ENCODE data around the gene GRB10. TPM values are rescaled to one million over a fixed set of nuclear protein-coding genes. Genes with fewer than 3 reads are reported as not detected.

The GRB10 gene
- polyA plus RNA-seq, 1 donor from 2014 or later: 78.4 TPM

DNA sequence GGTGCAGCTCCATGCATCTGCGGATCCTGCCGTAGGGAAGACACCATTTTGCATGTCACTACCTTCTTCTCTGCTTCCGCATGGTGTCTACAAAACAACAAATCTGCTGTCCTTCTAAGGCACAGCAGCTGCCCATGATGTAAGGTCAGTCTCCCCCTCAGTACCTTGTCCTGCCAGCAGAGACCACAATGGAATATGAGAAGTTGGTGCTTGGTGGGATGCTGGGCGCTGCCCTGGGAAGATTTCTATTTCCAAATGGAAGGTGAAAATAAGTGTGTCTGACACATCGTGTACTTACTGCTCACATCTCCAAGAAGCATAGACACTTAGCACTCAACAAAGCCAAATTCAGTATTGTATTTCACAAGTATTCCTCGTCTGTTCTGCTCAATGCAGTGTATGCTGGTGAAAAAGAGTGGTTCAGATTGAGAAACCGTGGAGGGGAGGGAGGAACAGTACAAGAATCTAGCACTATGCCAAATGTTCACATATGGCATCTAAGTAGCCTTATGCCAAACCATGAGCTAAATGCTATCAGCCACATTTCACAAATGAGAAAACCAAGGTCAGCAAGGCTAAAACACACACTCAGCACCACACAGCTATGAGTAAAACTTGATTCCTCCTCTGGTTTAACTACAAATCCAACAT lies 95.0 kb downstream of the GRB10 start:
- no peaks in the 10 kb centered on the region for H3K9me2 ChIP-seq (ENCODE audit: insufficient read depth, low read length)
- H3K27ac ChIP-seq (ENCODE audit: low read length): no peak overlapping the region
- no peaks in the 10 kb centered on the region for H4K20me1 ChIP-seq (ENCODE audit: insufficient read depth)
- H3K79me2 ChIP-seq (replicated peaks; ENCODE audit: insufficient read depth, low read length): peaks cover 7% of the 10 kb centered on the region
- peaks cover 4% of the 10 kb centered on the region for H3F3A ChIP-seq (ENCODE audit: insufficient read depth, low read length, poor library complexity, severe bottlenecking)
- TF ChIP-seq, protein P1, sequence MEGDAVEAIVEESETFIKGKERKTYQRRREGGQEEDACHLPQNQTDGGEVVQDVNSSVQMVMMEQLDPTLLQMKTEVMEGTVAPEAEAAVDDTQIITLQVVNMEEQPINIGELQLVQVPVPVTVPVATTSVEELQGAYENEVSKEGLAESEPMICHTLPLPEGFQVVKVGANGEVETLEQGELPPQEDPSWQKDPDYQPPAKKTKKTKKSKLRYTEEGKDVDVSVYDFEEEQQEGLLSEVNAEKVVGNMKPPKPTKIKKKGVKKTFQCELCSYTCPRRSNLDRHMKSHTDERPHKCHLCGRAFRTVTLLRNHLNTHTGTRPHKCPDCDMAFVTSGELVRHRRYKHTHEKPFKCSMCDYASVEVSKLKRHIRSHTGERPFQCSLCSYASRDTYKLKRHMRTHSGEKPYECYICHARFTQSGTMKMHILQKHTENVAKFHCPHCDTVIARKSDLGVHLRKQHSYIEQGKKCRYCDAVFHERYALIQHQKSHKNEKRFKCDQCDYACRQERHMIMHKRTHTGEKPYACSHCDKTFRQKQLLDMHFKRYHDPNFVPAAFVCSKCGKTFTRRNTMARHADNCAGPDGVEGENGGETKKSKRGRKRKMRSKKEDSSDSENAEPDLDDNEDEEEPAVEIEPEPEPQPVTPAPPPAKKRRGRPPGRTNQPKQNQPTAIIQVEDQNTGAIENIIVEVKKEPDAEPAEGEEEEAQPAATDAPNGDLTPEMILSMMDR (IDR thresholded peaks at IDR 0.05; ENCODE audit: poor library complexity, severe bottlenecking): no peak
- TF ChIP-seq EZH2 (IDR thresholded peaks at IDR 0.05; ENCODE audit: borderline replicate concordance, insufficient read depth, low read length, poor library complexity, severe bottlenecking): no peak
- TF ChIP-seq, protein P2, sequence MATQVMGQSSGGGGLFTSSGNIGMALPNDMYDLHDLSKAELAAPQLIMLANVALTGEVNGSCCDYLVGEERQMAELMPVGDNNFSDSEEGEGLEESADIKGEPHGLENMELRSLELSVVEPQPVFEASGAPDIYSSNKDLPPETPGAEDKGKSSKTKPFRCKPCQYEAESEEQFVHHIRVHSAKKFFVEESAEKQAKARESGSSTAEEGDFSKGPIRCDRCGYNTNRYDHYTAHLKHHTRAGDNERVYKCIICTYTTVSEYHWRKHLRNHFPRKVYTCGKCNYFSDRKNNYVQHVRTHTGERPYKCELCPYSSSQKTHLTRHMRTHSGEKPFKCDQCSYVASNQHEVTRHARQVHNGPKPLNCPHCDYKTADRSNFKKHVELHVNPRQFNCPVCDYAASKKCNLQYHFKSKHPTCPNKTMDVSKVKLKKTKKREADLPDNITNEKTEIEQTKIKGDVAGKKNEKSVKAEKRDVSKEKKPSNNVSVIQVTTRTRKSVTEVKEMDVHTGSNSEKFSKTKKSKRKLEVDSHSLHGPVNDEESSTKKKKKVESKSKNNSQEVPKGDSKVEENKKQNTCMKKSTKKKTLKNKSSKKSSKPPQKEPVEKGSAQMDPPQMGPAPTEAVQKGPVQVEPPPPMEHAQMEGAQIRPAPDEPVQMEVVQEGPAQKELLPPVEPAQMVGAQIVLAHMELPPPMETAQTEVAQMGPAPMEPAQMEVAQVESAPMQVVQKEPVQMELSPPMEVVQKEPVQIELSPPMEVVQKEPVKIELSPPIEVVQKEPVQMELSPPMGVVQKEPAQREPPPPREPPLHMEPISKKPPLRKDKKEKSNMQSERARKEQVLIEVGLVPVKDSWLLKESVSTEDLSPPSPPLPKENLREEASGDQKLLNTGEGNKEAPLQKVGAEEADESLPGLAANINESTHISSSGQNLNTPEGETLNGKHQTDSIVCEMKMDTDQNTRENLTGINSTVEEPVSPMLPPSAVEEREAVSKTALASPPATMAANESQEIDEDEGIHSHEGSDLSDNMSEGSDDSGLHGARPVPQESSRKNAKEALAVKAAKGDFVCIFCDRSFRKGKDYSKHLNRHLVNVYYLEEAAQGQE (IDR thresholded peaks at IDR 0.05; ENCODE audit: borderline replicate concordance): no peak
- no peak for TF ChIP-seq TAF1 (IDR thresholded peaks at IDR 0.05; ENCODE audit: low read depth)
- TF ChIP-seq EP300 (conservative IDR thresholded peaks at IDR 0.05; ENCODE audit: poor library complexity, severe bottlenecking): no peak
- no peak for TF ChIP-seq POLR2AphosphoS5 (IDR thresholded peaks at IDR 0.05)
- TF ChIP-seq MXI1 (conservative IDR thresholded peaks at IDR 0.05; ENCODE audit: poor library complexity, severe bottlenecking): no peak
- no peak for TF ChIP-seq SMC3 (conservative IDR thresholded peaks at IDR 0.05; ENCODE audit: poor library complexity)
- no peak overlapping the region for H3K9ac ChIP-seq (ENCODE audit: low read length)
- no peak overlapping the region for H2AFZ ChIP-seq (ENCODE audit: low read depth, low read length)
- H3K4me3 ChIP-seq (ENCODE audit: low read length): no peak overlapping the region
- H3K36me3 ChIP-seq (ENCODE audit: insufficient read depth, low read length): no peaks in the 10 kb centered on the region
- H3K4me2 ChIP-seq (ENCODE audit: low read length): no peak overlapping the region
- no peaks in the 10 kb centered on the region for H3K9me3 ChIP-seq (ENCODE audit: low read length)
- no peaks in the 10 kb centered on the region for H3K27me3 ChIP-seq (ENCODE audit: insufficient read depth, low read depth, low read length)

DNA sequence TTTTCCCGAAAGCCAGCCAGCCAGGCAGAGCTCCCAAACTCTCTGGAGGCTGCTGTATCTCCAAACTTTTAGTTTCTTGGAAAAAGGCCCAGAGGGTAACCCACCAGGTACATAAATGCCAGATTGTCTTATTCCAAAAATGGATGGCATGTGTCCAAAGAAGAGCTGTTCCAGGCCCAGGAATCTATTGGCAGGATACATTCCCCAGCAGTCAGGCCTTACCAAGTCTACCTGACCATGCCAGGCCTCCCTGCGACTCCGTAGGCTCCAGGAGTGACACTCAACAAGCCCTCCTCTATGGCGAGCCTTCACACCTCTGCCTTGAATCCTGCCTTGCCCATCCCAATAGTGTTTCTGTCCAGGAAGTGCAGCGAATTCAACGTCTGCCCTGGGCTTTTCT lies 95.6 kb downstream of the GRB10 start:
- no peaks in the 10 kb centered on the region for H3K9me2 ChIP-seq (ENCODE audit: insufficient read depth, low read length)
- TF ChIP-seq EP300 (conservative IDR thresholded peaks at IDR 0.05; ENCODE audit: poor library complexity, severe bottlenecking) (no peak), SMC3 (conservative IDR thresholded peaks at IDR 0.05; ENCODE audit: poor library complexity) (no peak), TAF1 (IDR thresholded peaks at IDR 0.05; ENCODE audit: low read depth) (no peak), POLR2AphosphoS5 (IDR thresholded peaks at IDR 0.05) (no peak), RAD21 (conservative IDR thresholded peaks at IDR 0.05) (no peak), MXI1 (conservative IDR thresholded peaks at IDR 0.05; ENCODE audit: poor library complexity, severe bottlenecking) (no peak)
- TF ChIP-seq, protein P1 (IDR thresholded peaks at IDR 0.05; ENCODE audit: poor library complexity, severe bottlenecking): no peak
- H3K27ac ChIP-seq (ENCODE audit: low read length): no peak overlapping the region
- no peak overlapping the region for H3K9ac ChIP-seq (ENCODE audit: low read length)
- H3K9me3 ChIP-seq (ENCODE audit: low read length): no peaks in the 10 kb centered on the region
- no peak overlapping the region for H2AFZ ChIP-seq (ENCODE audit: low read depth, low read length)
- peaks cover 8% of the 10 kb centered on the region for H3K79me2 ChIP-seq (replicated peaks; ENCODE audit: insufficient read depth, low read length)
- no peak overlapping the region for H3K4me2 ChIP-seq (ENCODE audit: low read length)
- H3F3A ChIP-seq (ENCODE audit: insufficient read depth, low read length, poor library complexity, severe bottlenecking): peaks cover 4% of the 10 kb centered on the region
- H3K36me3 ChIP-seq (ENCODE audit: insufficient read depth, low read length): no peaks in the 10 kb centered on the region
- no peaks in the 10 kb centered on the region for H3K27me3 ChIP-seq (ENCODE audit: insufficient read depth, low read depth, low read length)
- H4K20me1 ChIP-seq (ENCODE audit: insufficient read depth): no peaks in the 10 kb centered on the region
- no peak overlapping the region for H3K4me3 ChIP-seq (ENCODE audit: low read length)
